GM18507 (cell line): Measurements from ENCODE around the gene TRIM26.

Source experiments
- DNase-seq: peaks from one replicate; pipeline ENCODE4 v3.0.0; 2011; ENCODE audit warnings: low read depth; ENCODE audit not compliant: insufficient read length; ENCODE audit errors: extremely low spot score
- FAIRE-seq: peaks from 2 replicates; lab custom pipeline; 2011; peaks lifted over from hg19 to GRCh38; lab: Jason Lieb, UNC

Gene TRIM26

DNA sequence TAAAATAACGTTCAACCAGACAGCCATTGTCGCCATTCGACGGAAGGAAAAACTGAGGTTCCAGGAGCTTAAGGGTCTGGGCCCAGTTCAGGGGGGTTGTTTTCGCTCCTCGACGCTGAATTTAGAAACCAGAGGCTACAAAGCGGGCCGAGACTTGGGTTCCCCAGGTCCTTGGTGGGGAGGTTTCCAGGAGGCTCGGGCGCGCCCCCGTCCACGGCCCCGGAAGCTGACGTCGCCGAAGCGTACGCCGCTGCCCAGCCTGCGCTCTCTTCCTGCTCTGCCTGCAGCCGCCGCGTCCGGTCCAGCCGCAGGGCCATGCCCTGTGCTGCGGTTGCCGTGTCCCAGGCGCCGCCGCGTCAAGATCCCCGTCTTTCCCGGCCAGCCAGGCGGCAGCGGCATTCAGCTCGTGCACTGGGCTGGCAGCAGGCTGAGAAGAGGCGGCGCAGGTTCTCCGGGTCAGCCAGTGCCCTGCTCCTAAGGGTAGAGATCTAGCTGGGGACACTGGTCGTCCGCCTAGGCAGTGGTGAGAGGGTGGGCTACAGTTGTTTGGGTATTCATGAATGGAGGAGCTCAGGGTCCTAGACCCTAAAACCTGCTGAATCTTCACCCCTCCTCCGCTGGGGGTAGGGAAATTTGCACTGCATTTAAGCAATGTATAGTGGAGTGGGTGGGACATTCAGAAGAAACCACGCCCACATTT is 901 bp upstream of the TRIM26 start:
- FAIRE-seq, result peak; percentile 70
- DNase-seq, result peak; percentile 57

DNA sequence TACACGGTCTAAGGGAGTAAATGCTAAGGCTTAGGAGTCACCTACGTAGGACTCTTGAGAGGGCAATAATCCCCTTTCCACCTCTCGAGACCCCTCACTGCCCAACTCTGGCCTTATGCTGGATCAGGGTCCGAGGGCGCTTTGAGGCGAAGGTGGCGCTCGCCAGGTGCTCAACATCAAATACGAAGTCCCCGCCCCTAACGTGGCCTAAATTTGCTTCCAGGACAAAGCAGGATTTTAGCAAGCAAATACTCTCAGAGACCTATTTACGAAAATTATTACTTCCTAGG is 406 bp upstream of the TRIM26 start:
- no peak for FAIRE-seq
- DNase-seq, result no peak

DNA sequence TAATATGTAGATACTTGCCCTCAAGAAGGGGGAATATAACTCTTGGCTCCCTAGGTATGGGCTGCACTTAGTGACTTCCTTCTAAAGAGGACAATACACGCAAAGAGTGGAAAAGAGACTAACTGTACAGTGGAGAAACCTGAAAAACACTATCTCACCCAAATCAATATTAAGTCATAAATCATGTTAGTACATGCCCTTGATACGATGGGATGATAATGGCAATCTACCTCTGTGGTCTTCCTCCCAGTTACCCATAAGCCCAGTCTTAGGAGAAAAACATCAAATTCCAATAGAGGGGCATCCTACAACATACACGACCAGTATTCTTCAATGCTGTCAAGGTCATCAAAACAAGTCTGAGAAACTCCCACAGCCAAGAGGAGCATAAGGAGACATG is 1.3 kb downstream of the TRIM26 start:
- FAIRE-seq (no peak), DNase-seq (no peak)

DNA sequence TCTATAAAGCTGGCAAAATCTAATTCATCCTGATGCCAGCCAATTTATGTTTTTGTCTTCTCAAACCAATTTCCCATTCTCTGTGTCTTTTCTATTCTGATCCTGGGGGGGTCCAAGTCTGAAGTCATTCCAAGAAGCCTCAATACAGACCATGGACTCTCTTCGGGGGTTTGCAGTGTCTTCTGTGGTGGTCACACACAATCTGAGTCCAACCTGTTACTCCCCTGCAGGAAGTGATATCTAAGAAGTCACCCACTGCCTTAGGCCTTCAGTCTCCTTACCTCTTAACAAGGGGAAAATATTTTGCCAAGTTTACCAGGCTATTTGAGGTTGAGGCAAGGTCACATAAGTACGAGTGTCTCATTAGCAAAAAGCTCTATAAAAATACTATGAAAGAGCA is 1.9 kb downstream of the TRIM26 start:
- FAIRE-seq (no peak), DNase-seq (no peak)

DNA sequence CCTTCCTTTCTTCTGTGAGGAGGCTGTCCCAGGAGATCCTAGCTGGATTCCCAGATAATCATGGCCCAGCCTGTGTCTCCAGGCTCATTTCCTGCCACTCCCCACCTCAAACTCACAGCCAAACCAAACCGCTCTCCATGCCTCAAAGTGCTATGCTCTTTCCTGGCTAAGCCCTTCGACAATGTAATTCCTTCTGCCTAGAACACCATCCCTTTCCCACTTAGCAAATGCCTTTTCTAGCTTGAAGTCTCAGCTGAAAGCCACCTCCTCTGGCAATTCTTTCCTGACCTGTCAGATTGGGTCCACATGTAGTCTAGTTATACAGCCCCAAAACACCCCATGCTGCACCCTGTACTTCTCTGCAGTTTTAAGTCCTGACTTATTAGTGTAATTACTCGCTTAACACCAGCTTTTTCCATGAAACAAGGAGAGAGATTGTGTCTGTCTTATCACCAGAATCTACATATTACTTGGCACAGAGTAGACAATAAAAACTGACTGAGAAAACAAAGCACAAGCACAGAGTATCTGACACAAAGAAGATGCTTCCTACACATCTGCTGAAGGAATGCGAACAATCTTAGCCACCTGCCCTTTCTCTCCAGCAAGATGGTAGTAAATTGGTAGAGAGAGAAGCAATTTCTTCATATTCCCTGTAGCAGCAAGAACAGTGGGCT is 5.4 kb downstream of the TRIM26 start:
- no peak for FAIRE-seq
- no peak for DNase-seq

DNA sequence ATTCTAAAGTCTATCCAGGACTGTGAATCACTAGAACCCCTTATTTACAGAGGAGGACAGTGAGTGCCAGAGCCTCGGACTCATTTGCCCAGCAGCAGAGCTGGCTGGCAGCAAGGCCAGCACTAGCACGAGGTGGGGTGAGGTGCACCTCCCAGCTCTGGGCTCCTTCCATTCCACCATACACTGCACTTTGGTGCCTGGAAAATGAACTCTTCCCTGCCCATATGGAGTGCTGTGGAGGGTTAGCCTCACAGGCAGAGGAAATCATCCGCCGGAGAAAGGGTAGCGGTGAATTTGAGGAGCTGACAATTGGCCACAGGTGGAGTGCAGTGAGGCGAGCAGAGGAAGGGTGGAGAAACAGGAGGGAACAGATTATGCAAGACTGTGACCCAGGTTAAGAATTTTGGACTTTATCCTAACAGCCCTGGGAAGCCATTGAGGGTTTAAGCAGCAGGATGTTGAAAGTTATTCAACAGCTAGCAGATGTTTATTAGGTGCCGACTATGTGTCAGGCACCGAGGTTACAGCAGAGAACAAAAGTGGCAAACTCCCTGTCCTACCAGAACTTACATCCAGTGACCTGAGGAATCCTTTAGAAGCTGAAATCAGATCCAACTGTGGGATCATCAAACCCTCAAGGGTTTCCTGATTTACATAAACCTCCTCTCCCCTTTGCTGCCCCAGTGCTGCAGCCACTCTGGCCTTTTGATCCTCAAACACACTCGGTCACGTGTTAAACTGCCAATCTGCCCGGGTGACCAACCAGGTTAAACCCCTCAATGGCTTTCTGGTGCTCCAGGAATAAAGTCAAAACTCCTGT is 6.2 kb downstream of the TRIM26 start:
- DNase-seq, result no peak
- no peak for FAIRE-seq

DNA sequence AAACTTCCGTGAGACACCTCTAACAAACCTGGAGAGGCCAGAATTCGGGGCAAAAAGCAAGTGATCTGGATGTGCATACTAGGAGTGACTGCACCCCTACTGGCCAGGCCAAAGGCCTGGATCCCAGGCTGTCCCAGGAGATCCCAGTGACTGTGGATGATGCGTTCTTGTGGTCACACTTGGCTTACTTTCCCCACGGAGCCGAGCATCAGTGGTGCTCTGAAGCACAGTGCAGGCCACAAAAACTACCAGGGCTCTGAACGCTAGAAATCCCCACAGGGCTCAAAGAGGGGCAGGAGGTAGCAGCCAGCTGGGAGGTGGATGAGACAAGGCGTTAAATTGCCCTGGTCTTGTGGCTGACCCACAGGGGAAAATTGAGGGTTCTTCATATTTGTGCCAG is 7.1 kb downstream of the TRIM26 start:
- FAIRE-seq (no peak), DNase-seq (no peak)

DNA sequence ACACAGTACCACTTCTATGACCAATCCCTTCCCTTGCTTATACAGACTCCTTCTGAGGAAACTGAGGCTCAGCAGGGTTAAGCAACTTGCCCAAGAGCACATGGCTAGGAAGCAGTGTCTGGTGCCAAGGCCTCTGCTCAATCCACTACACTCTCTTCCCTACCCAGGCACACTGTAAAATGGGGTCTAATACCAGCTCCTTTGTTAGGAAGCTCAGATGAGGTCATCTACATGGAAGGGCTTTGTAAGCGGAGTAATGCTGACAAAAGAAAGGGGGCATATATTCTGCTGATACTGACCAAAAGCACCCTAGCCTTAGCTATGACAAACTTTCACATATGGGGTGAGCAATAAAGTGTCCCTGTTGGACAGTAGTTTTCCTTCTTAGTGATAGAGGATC is 9.1 kb downstream of the TRIM26 start:
- DNase-seq, result no peak
- no peak for FAIRE-seq

DNA sequence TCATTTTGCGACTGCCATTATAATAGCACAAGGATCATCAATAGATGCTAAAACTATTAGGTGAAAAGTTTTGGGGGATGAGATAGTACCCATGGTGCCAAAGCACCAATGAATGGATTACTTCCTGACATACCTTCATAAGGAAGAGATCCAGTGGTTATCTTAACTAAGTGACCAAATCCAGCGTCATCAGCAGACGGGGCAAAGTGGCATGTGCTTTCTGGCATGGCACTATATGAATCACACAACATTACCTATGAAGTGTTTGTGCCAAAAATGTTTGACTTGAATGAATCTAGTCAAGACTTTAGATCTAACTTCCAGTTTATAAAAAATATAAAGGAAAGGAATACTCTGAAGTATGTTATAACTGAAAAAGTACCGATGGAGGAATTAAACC is 10.8 kb downstream of the TRIM26 start:
- FAIRE-seq (no peak), DNase-seq (no peak)

DNA sequence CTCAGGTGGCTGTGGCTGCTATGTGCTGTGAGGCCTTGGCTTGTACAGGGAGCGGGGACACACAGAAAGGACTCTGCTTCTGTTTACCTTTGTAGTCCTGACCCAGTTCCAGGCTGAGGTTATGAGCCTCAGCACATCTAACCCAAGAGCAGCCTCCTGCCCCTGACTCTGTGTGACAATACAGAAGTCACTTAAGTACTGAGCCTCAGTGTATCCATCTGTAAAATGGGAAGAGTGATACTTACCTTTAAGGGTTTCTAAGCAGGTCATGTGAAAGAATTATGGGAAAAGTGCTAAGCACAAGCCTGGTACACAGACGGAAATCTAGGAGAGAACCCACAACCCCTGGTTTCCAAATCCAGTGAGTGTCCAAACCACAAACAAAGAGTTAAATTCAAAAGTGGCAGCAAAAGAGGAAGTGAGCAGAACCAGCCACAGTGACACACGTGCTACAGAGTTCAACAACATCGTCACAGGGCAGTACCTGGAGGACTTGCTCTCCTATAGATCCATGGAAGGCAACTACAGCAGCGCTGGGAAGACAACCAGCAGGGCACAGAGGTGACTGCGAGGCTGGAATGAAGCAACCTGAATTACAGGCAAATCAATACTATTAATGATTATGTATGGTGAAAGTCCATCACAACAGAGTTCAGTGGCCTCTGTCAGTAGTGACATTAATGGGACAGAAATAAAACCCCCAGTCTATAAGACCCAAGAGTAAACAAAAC is 12.5 kb downstream of the TRIM26 start:
- DNase-seq (peak; percentile 45), FAIRE-seq (peak; percentile 91)

DNA sequence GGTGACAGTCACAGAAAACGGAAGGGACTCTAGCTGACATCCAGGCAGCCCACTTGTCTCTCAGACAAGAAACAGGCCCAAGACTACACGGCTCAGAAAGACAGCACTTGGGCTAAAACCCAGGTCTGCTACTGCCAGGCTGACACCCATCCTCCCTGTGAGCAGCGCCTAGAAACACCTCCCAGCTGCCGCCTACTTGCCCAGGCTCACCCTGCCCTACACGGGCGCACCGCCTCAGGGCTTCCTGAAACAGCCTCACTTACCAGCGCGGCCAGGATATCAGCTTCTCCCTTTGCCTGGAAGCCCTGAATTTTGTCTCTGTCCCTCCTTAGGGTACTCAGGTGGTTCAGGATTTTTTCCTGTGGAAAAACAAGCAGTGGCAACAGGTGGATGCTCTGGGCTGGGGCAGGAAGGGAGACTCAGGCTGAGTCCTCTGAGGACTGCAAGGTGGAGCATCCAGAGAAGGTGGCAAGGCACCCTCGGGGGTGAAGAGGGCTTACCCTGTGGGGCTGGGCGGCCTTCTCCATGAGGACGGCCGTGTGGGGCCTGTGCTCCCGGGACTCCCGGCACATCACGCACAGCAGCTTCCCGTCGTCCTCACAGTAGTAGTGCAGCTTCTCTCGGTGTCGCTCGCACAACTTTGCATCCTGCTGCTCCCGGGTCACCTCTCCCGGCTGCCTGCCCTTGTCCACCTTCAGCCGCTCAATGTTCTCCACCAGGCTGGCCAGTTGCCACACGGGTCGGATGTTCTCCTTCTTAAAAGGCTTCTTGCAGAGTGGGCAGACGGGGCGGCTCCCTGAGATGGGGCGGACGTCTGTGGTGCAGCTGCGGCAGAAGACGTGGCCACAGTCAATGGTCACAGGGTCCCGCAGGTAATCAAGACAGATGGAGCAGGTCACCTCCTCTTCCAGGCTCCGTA is 14.8 kb downstream of the TRIM26 start:
- FAIRE-seq (no peak), DNase-seq (no peak)

DNA sequence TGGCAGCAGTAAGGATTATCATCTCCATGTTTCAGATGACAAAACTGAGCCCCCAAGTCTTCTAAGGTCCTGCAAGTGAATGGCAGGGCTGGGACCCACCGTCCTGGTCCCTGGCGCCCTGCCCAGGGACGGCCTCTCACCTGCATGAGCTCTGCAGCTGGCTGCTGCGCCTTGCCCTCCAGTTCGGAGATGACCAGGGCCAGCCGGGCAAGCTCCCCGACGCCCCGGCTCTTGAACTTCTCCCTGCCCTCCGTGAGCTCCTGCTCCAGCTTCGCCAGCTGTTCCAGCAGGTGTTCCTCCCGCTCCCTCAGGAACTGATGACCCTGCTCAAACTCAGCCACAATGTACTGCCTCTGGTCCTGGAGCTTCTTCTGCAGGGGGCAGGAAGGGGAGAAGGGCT is 16.8 kb downstream of the TRIM26 start:
- no peak for DNase-seq
- no peak for FAIRE-seq

DNA sequence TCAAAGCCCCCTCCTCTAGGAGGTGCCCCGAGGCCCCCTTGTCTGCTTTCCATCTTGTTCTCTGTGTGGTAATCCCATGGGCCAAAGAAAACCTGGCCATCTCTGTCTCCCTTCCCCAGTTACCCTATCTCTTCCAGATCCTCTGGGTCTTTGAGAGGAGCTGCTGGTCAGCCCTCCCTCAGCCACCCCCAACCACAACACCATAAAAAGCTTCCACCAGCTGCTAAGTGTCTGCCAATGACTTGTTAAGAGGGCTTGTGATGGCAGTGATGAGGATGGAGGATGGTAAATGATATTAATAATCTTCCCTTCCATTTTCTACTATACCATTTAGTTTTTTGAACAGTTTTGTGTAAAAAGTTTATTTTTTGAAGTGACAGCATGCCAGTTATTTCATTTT is 17.3 kb downstream of the TRIM26 start:
- no peak for FAIRE-seq
- DNase-seq, result no peak

DNA sequence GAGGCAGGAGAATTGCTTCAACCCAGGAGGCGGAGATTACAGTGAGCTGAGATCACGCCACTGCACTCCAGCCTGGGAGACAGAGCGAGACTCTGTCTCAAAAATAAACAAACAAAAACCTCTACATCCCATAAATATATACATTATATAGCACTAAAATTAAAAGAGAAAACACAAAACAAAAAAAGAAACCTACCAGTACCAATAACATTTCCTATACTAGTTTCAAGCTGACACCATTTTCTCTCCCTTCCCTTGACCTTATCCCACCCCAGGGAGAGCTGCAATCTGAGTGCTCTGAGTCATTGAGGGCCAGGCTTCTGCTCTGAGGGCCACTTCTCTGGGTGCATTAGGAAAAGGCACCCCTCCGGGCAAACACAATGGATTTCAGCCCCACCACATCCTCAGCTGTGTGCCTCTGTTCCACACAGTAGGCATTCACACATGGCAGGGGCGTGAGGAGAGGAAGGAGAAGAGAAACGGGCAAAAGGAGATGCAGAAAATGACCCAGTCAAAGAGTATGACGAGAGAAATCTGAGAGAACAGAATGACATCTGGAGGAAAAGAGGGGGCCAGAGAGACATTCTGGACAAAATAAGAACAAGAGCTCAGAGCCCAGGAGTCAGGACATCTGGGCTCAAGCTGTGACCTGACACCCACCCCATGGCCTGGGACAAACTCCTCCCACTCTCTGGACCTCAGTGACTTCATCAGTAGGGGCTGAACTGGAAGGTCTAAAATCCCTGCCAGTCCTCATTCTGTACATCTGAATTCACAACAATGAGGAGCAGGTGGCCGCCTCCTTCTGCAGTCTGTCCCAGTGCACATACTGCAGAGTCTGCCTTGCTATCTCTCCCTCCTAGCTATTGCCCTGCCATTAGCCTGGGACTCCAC is 18.2 kb downstream of the TRIM26 start:
- no peak for FAIRE-seq
- no peak for DNase-seq

DNA sequence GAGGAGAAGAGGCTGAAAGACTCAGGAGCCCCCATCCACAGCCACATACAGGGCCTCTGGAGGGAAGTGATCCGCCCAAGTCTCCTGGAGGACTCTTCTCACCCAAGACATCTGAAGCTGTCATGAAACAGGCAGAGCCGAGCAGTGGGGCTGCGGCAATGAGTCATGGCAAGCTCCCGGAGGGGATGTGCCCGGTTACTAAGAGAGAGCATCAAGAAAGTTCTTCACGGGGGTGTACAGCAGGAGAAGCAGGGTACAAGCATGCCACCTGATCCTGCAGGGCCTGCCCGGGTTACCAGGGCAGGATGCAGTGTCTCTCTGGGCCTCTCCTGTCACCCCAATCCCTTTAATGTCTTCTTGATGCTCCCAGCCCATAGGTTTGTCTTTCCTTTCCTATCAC is 21.1 kb downstream of the TRIM26 start:
- DNase-seq (no peak), FAIRE-seq (no peak)

DNA sequence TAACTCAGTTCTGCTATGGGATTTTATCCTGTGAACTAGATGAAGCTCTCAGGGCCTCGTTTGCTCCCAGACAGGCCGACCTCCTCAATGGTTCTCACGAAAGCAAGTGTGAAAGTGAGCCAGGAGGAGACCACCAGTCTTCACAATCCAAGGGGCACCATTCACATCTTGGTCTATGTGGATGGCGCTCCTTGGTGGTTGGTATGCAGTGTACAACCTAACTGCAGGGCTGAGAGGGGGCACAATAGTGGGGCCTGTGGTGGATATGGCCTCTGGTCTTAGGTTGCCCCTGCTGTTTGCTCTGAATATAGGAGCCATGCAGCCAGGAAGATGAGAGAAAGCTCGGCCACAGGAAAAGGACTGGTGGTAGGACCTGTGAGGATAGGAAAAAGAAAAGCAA is 24.7 kb downstream of the TRIM26 start:
- FAIRE-seq, result no peak
- DNase-seq, result no peak

DNA sequence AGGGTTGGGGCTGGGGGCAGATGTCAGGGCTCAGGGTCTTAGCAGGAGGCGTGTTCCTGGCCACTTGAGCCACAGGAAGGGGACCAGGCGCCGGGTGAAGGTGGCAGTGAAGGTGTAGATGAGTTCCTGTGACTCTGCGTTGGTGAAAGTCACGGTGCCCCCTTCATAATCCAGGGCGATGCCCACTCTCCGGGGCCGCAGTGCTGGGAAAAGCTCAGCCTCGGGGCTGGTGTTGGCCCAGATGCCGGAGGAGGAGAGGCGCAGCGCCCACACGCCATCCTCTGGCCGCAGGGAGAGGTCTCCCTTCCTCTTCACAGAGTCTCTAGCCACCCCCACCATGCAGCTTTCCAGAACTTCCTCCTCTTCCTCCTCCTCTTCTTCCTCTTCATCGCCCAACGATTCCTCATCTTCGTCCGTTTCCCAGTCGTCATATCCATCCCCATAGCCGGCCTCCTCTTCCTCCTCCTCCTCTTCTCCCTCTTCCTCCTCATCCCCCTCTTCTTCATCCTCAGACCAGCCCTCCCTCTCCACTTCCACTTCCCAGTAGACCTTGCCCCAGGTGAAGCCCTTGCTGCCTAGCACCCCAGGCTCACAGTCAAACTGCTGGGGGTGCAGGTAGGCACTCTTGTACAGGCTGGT is 27.2 kb downstream of the TRIM26 start:
- DNase-seq (no peak), FAIRE-seq (no peak)
